ENCODE results near the gene BEND5. TPM values are rescaled to one million over a fixed set of nuclear protein-coding genes. Genes with fewer than 3 reads are reported as not detected.

Gene BEND5
- total and polyA plus RNA-seq, 2 of the 8 experiments (the other 6 are each of a cell fraction or from before 2014, with no cell fraction given) = 3.8 to 7.5 TPM

DNA sequence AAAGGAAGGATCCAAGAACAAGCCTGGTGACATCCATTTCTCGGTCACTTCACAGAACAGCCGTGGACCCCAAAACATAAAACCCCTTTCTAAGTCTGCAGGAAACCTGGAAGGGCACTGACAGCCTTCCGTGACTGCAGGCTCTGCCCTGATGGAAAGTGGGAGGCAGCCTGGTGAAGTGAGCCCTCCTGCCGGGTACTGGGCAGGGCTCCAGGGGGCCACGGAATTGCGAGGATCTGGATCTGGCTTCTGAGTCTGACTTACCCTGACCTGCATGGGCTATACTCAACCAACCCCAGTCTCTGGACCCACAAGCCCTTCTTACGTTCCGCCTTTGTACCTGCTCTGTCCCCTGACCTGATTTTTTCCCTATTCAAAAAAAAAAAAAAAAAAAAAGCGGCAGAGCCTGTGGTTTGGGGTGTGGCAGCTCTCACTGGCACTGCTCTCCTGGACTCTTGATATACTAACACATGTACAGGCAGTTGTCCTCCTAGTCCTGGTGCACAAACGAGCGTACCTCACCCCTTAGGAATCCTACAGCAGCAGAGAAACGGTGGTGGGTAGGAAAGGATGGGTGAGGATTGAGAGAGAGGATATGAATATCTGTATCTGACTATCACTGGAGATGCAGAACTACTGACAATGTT is 82.9 kb downstream of the BEND5 start:
- no peak overlapping the region for H4K91ac ChIP-seq (replicated peaks; ENCODE audit: insufficient read length, low read length)
- no peak overlapping the region for H4K8ac ChIP-seq (ENCODE audit: extremely low read depth, insufficient read depth, low read length)
- no peak overlapping the region for H3K4me3 ChIP-seq (ENCODE audit: extremely low read depth in 1 of 4, insufficient read depth in 2 of 4, low read depth in 3 of 4, low read length in 4 of 4)
- H3K23ac ChIP-seq (ENCODE audit: insufficient read length) = no peak overlapping the region
- H3K4ac ChIP-seq (replicated peaks; ENCODE audit: insufficient read length, low read depth, low read length) = no peak overlapping the region
- H2BK120ac ChIP-seq (replicated peaks; ENCODE audit: low read depth, low read length) = no peak overlapping the region
- no peaks in the 10 kb centered on the region for H3K79me2 ChIP-seq (ENCODE audit: control insufficient read depth in 1 of 2, insufficient read depth in 2 of 2, low read length in 2 of 2)
- H3K56ac ChIP-seq (replicated peaks; ENCODE audit: insufficient read length, low read depth, low read length) = no peak overlapping the region
- no peak overlapping the region for H3K27ac ChIP-seq (ENCODE audit: low read depth, low read length)
- H2AFZ ChIP-seq (ENCODE audit: low read length) = no peak overlapping the region
- no peaks in the 10 kb centered on the region for H3K23me2 ChIP-seq (ENCODE audit: low read depth, low read length)
- H3K4me2 ChIP-seq (ENCODE audit: insufficient read depth in 1 of 2, low read depth in 2 of 2, low read length in 2 of 2) = no peak overlapping the region
- no peak overlapping the region for H2BK5ac ChIP-seq (ENCODE audit: low read depth, low read length)
- no peak overlapping the region for H3K18ac ChIP-seq (ENCODE audit: extremely low read depth, low read length)
- H3K4me1 ChIP-seq (replicated peaks in 1 of 4; ENCODE audit: control insufficient read depth in 3 of 4, insufficient read depth in 4 of 4, low read length in 3 of 4) = no peaks in the 10 kb centered on the region
- no peaks in the 10 kb centered on the region for H3K9me3 ChIP-seq (ENCODE audit: insufficient read depth in 2 of 2, low read depth in 1 of 2, low read length in 1 of 2)
- POLR2A ChIA-PET (ENCODE audit: partially characterized antibody) = no interaction called here
- no peak overlapping the region for H3K9ac ChIP-seq (replicated peaks in 1 of 4; ENCODE audit: extremely low read depth in 1 of 4, low read depth in 3 of 4, low read length in 3 of 4)
- no peak for TF ChIP-seq GABPA (IDR thresholded peaks at IDR 0.05; ENCODE audit: borderline replicate concordance, insufficient read depth, low read length)
- no peak for TF ChIP-seq CREB1 (IDR thresholded peaks at IDR 0.05)
- TF ChIP-seq, protein P1, sequence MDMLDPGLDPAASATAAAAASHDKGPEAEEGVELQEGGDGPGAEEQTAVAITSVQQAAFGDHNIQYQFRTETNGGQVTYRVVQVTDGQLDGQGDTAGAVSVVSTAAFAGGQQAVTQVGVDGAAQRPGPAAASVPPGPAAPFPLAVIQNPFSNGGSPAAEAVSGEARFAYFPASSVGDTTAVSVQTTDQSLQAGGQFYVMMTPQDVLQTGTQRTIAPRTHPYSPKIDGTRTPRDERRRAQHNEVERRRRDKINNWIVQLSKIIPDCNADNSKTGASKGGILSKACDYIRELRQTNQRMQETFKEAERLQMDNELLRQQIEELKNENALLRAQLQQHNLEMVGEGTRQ (IDR thresholded peaks at IDR 0.05; ENCODE audit: low read length) = no peak
- TF ChIP-seq HDAC2 (IDR thresholded peaks at IDR 0.05; ENCODE audit: borderline replicate concordance in 1 of 2, low read depth in 2 of 2, low read length in 2 of 2) = no peak
- TF ChIP-seq FOSL1 (IDR thresholded peaks at IDR 0.05; ENCODE audit: insufficient read depth, low read depth, low read length) = no peak
- TF ChIP-seq SAP30 (IDR thresholded peaks at IDR 0.05; ENCODE audit: insufficient read depth, insufficient replicate concordance, low read length) = no peak
- TF ChIP-seq POU5F1 (IDR thresholded peaks at IDR 0.05; ENCODE audit: low read depth, low read length) = no peak
- TF ChIP-seq SIX5 (IDR thresholded peaks at IDR 0.05; ENCODE audit: low read depth, low read length) = no peak
- no peak for TF ChIP-seq POLR2AphosphoS5 (IDR thresholded peaks at IDR 0.05; ENCODE audit: low read depth, low read length)
- CTCF ChIA-PET (ENCODE audit: partially characterized antibody) = interaction anchor here (5.9 to 11.4 kb wide), 2 partner anchors 18 to 122 kb away, joined by 91 to 203 read pairs; no protein-coding TSS in a partner anchor
- H3K27me3 ChIP-seq (replicated peaks in 1 of 4; ENCODE audit: control insufficient read depth in 3 of 4, extremely low read depth in 1 of 4, insufficient read depth in 3 of 4, low read length in 3 of 4) = no peaks in the 10 kb centered on the region
- no peak overlapping the region for H2AK5ac ChIP-seq (ENCODE audit: low read depth, low read length)
- no peaks in the 10 kb centered on the region for H3K36me3 ChIP-seq (ENCODE audit: control insufficient read depth in 2 of 4, insufficient read depth in 4 of 4, low read length in 3 of 4)
- no peaks in the 10 kb centered on the region for H3K79me1 ChIP-seq (ENCODE audit: low read depth, low read length)
- H4K20me1 ChIP-seq (replicated peaks in 1 of 2; ENCODE audit: control insufficient read depth in 1 of 2, insufficient read depth in 2 of 2, low read length in 2 of 2) = no peaks in the 10 kb centered on the region
- 88% methylated on average over 11 of the region's 12 CpGs; no CpG with 5 or more reads in 1 of the 2 experiments for WGBS, 2 experiments (ENCODE audit: extremely low coverage in 1 of 2, insufficient coverage in 1 of 2, insufficient read length in 1 of 2, insufficient replicate concordance in 2 of 2, low coverage in 1 of 2, low lambda C conversion rate in 2 of 2, missing lambda C conversion rate in 1 of 2)
- no peak for DNase-seq (ENCODE audit: low read depth in 1 of 2, low spot score in 2 of 2)
- no peak for FAIRE-seq
- H4K5ac ChIP-seq (ENCODE audit: insufficient read length, low read depth, low read length) = no peak overlapping the region
- no peak overlapping the region for H2BK15ac ChIP-seq (ENCODE audit: low read length)
- no peak overlapping the region for H2BK12ac ChIP-seq (ENCODE audit: low read depth, low read length)
- no peak overlapping the region for H3K14ac ChIP-seq (ENCODE audit: insufficient read length)
- no peak overlapping the region for H2BK20ac ChIP-seq (ENCODE audit: low read length)

Data from H1 (cell line).